GDM1 (cell line): ENCODE results near the gene CLEC10A.
"Not testable (repeated sequence)": the region's sequence is repeated elsewhere in the genome, so short reads cannot be mapped to it uniquely, and the experiment has no call there.

Experiments
- DNase-seq: peaks from one replicate; lab custom pipeline; 2025; lab: John Stamatoyannopoulos, UW

The CLEC10A gene

GRCh38 chr17:7072406-7072805, 7.6 kb downstream of the CLEC10A start:
- DNase-seq: no peak

- no peak for DNase-seq
Measured at GRCh38 chr17:7070712-7071111, 9.3 kb downstream of the CLEC10A start.

GRCh38 chr17:7068268-7068667, 11.8 kb downstream of the CLEC10A start:
- DNase-seq: no peak

- no peak for DNase-seq
Measured at GRCh38 chr17:7067198-7067597, 12.9 kb downstream of the CLEC10A start.

- no peak for DNase-seq
Measured at GRCh38 chr17:7064261-7064660, 15.8 kb downstream of the CLEC10A start.

- DNase-seq: no peak
Measured at GRCh38 chr17:7063518-7064094, 16.4 kb downstream of the CLEC10A start.

- DNase-seq: no peak
Measured at GRCh38 chr17:7060165-7060891, 19.7 kb downstream of the CLEC10A start.

- DNase-seq: no peak
Measured at GRCh38 chr17:7058831-7059447, 21.1 kb downstream of the CLEC10A start.

GRCh38 chr17:7056386-7056785, 23.7 kb downstream of the CLEC10A start:
- no peak for DNase-seq

GRCh38 chr17:7050583-7050982, 29.5 kb downstream of the CLEC10A start:
- DNase-seq: not testable (repeated sequence)

GRCh38 chr17:7048968-7049367, 31.1 kb downstream of the CLEC10A start:
- DNase-seq: no peak

- no peak for DNase-seq
Measured at GRCh38 chr17:7047566-7047965, 32.5 kb downstream of the CLEC10A start.

GRCh38 chr17:7046725-7047397, 33.2 kb downstream of the CLEC10A start:
- not testable (repeated sequence) for DNase-seq

- no peak for DNase-seq
Measured at GRCh38 chr17:7046127-7046724, 33.8 kb downstream of the CLEC10A start.

GRCh38 chr17:7045492-7046126, 34.4 kb downstream of the CLEC10A start:
- DNase-seq: peak; percentile 50

GRCh38 chr17:7043497-7044198, 36.4 kb downstream of the CLEC10A start, which contains the start of gene SLC16A11:
Gene SLC16A11 (minus strand): TSS chr17:7044092. CDS start chr17:7043513, 579 bp downstream.
- DNase-seq: no peak

- no peak for DNase-seq
Measured at GRCh38 chr17:7043182-7043496, 36.9 kb downstream of the CLEC10A start.

GRCh38 chr17:7042501-7043181, 37.4 kb downstream of the CLEC10A start:
- DNase-seq: no peak

- DNase-seq: no peak
Measured at GRCh38 chr17:7041607-7042500, 38.2 kb downstream of the CLEC10A start.

- DNase-seq: no peak
Measured at GRCh38 chr17:7039832-7040231, 40.2 kb downstream of the CLEC10A start.
